ENCODE results near the gene SOX12. TPM values are rescaled to one million over a fixed set of nuclear protein-coding genes. Genes with fewer than 3 reads are reported as not detected.
A peak's percentile ranks its signal among the peaks of the same experiment; 100 is the strongest.
"Not testable (repeated sequence)": the region's sequence is repeated elsewhere in the genome, so short reads cannot be mapped to it uniquely, and the experiment has no call there.

SOX12 gene
- total and polyA plus RNA-seq, 8 donors = 2.9 to 8.8 (median 5.4) TPM

- no peaks in the 10 kb centered on the region for H3K27me3 ChIP-seq
- intact Hi-C loops (cut with DNase I) = loop anchor here in 1 of 3 donors (10.0 kb wide), 1 partner anchor 366 kb away; no protein-coding TSS in a partner anchor
- no peak for FAIRE-seq
- H3K36me3 ChIP-seq = no peaks in the 10 kb centered on the region
- no peak for TF ChIP-seq CTCF (IDR thresholded peaks at IDR 0.05)
- ATAC-seq = no peak
- H3K9me3 ChIP-seq = no peaks in the 10 kb centered on the region
- WGBS, 2 donors = 96 to 99% methylated on average over 4 of the region's 4 CpGs
- no peak overlapping the region for H3K4me3 ChIP-seq
- no peak overlapping the region for H3K27ac ChIP-seq
- H3K4me1 ChIP-seq = peaks cover 10 to 36% (median 10%) of the 10 kb centered on the region in 3 donors
- DNase-seq = no peak
These were observed 43.6 kb downstream of the SOX12 start for GRCh38 chr20:368915-369314.

GRCh38 chr20:370151-370600 is 44.8 kb downstream of the SOX12 start:
- H3K27me3 ChIP-seq = no peaks in the 10 kb centered on the region
- H3K27ac ChIP-seq = peak overlapping the region in 3 of 4 donors; percentile 31 to 66 (median 66)
- H3K4me1 ChIP-seq = peaks cover 10 to 36% (median 10%) of the 10 kb centered on the region in 3 donors
- DNase-seq (no peak), FAIRE-seq (no peak), ATAC-seq (peak; percentile 11 to 55 (median 44))
- no peaks in the 10 kb centered on the region for H3K36me3 ChIP-seq
- H3K9me3 ChIP-seq = no peaks in the 10 kb centered on the region
- intact Hi-C loops (cut with DNase I) = no loop called here
- TF ChIP-seq CTCF (IDR thresholded peaks at IDR 0.05) = no peak
- H3K4me3 ChIP-seq = no peak overlapping the region
- whole genome bisulfite sequencing, 2 donors = 17 to 24% methylated on average over 7 of the region's 7 CpGs

GRCh38 chr20:370977-371754 is 45.8 kb downstream of the SOX12 start:
- intact Hi-C loops (cut with DNase I) = no loop called here
- TF ChIP-seq CTCF (IDR thresholded peaks at IDR 0.05) = no peak
- Histone ChIP-seq H3K27me3 (no peaks in the 10 kb centered on the region), H3K4me3 (no peak overlapping the region), H3K9me3 (no peaks in the 10 kb centered on the region), H3K4me1 (peaks cover 10 to 30% (median 10%) of the 10 kb centered on the region in 3 donors), H3K27ac (peak overlapping the region in 3 of 4 donors; percentile 46 to 75 (median 68)), H3K36me3 (no peaks in the 10 kb centered on the region)
- no peak for DNase-seq
- FAIRE-seq = no peak
- no peak for ATAC-seq
- 76 to 79% methylated on average over 7 of the region's 7 CpGs for WGBS, 2 donors

- peak overlapping the region; percentile 46 to 75 (median 62) for H3K27ac ChIP-seq
- no peaks in the 10 kb centered on the region for H3K36me3 ChIP-seq
- ATAC-seq (peak; percentile 76 to 86 (median 80)), FAIRE-seq (no peak), DNase-seq (peak; percentile 54 to 88 (median 72))
- no peaks in the 10 kb centered on the region for H3K27me3 ChIP-seq
- 58 to 62% methylated on average over 10 of the region's 10 CpGs for WGBS, 2 donors
- intact Hi-C loops (cut with DNase I) = no loop called here
- H3K4me3 ChIP-seq = no peak overlapping the region
- H3K9me3 ChIP-seq = no peaks in the 10 kb centered on the region
- no peak for TF ChIP-seq CTCF (IDR thresholded peaks at IDR 0.05)
- H3K4me1 ChIP-seq = peaks cover 10 to 30% (median 10%) of the 10 kb centered on the region in 3 donors
These were observed 46.6 kb downstream of the SOX12 start for GRCh38 chr20:371755-372542.

GRCh38 chr20:372543-373082 is 47.3 kb downstream of the SOX12 start:
- H3K4me3 ChIP-seq; intact Hi-C loops (cut with DNase I); ATAC-seq; H3K36me3 ChIP-seq; DNase-seq; H3K9me3 ChIP-seq; H3K27me3 ChIP-seq; FAIRE-seq: not testable (repeated sequence)
- peak overlapping the region; percentile 46 to 75 (median 62) for H3K27ac ChIP-seq
- H3K4me1 ChIP-seq = peaks cover 10 to 30% (median 10%) of the 10 kb centered on the region in 3 donors
- 88 to 91% methylated on average over 11 of the region's 11 CpGs for WGBS, 2 donors

Data from pancreas (tissue), 10 donors.